Measurements from ENCODE around the gene RGS12.

RGS12 gene

DNA sequence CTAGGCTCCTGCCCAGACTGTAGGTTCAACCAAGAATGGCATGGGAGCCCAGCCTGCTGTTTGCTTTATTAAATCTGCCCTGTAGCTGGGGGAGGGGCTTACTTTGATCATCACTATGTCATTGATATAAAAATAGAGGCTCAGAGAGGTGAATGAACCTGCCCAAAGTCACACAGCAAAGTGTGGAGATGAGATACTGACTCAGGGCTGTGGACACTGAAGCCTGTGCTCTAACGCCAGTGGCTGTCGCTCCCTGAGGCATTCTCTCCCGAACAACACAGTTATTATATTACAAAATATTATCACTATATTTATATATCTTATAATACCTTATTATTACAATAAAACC, 40.4 kb upstream of the RGS12 start:
- H3K4me3 ChIP-seq (ENCODE audit: low read length) = no peak overlapping the region
- DNase-seq (ENCODE audit: low read depth, low spot score) = no peak

DNA sequence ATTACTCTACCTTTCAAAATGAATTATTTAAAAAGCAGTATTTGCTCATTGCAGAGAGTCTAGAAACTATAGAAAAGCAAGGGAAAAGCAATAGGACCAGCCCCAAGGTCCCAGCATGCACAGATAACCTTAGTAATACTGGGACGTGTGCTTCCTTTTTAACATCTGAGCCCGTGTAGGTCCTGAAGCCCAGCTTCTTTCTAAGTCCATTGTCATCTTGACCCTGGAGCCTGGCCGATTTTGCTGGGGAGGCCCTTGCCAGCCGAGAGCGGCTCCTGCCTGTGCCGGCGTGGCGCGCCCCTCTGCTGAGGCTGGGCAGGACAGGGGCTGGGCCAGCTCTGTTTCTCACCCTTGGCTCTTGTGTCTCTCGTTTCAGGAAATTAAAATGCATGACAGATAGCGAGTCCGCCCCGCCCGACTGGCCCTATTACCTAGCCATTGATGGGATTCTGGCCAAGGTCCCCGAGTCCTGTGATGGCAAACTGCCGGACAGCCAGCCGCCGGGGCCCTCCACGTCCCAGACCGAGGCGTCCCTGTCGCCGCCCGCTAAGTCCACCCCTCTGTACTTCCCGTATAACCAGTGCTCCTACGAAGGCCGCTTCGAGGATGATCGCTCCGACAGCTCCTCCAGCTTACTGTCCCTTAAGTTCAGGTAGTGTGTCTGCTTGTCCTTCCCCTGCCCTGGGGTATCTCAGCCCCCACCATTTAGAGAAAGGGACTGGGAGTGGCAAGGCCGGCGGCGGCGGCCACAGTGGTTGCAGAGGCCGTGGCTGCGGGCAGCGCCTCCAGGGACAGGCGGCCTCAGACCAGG, 39.8 kb upstream of the RGS12 start:
- no peak for DNase-seq (ENCODE audit: low read depth, low spot score)
- H3K4me3 ChIP-seq (ENCODE audit: low read length) = no peak overlapping the region

DNA sequence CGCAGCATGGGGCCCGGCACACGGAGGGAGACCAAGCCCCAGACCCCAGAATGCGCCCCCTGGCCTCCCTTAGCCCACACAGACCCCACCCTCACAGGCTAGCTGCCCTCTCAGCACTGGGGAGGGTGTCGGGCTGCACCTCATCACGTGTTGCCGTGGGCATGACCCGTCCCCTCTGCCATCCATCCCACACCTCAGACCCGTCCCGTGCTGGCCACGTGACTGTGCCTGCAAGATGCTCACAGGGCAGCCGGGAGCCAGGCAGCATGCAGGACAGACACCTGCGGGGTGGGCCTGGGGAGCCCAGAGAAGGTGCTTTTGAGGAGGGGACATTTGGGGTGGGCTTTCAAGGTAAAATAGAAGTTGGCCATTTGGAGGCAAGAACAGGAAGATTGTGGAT, 39.0 kb upstream of the RGS12 start:
- no peak for DNase-seq (ENCODE audit: low read depth, low spot score)
- H3K4me3 ChIP-seq (ENCODE audit: low read length) = no peak overlapping the region

DNA sequence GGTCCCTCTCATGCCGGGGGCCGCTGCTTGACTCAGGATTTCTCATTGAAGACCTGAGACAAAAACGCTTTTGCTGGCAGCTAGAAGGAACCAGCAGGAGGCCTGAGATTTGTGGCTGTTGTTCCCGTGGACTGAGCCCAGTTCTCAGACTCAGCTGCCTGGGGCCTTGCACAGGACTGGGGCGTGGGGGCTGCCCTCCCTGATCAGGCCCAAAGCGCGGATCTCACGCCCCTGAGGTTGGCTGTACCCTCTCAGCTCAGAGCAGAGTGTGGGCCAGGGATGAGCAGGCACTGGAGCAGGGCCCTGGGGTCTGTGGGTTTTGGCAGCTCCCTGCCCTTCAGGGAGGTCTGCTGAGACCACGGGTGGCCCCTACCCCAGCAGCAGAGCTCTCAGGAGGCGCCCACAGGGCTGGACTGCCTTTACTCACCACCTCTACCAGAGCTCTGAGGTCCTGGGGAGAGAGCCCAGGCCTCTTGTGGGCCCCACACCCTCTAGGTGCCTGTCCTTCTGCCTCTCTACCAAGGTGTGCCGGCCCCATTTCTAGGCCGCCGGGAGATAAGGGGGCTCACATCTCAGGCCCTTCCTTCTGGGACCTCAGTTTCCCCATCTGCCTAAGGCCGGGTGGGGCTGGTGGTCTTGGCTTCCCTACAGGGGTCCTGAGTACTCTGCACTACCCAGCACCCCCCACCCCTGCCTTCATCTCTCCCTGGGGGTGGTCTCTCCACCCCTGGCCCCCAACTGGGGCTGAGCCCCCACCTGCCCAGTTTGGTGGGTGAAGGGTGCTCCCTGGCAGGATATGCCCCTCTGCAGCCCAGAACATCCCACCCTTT, 38.3 kb upstream of the RGS12 start:
- no peak overlapping the region for H3K4me3 ChIP-seq (ENCODE audit: low read length)
- no peak for DNase-seq (ENCODE audit: low read depth, low spot score)

- no peak overlapping the region for H3K4me3 ChIP-seq (ENCODE audit: low read length)
- DNase-seq (ENCODE audit: low read depth, low spot score) = no peak
These were observed 37.1 kb upstream of the RGS12 start for GRCh38 chr4:3255611-3256186.

GRCh38 chr4:3256230-3257102, 36.4 kb upstream of the RGS12 start:
- no peak overlapping the region for H3K4me3 ChIP-seq (ENCODE audit: low read length)
- DNase-seq (ENCODE audit: low read depth, low spot score) = no peak

DNA sequence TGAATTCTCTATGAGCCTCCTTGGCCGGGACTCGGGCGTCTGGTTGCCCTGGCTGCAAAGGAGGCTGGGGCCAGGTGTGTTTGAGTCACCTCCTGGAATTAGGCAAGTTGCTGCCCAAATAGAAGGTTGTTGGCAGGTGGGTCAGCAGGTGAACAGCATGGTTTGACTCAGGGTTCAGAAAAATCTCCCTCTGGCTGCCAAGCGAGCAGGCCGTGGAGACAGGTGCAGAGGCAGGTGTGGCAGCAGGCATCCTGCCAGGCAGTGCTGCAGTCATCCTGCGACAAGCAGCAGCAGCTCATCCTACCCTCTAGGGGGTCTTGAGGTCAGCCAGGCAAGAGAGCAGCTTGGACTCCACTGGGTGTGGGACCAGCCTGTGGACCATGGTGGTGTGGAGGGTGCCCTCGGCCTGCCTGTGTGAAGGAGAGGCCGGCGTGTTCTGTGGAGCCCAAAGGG, 35.7 kb upstream of the RGS12 start:
- H3K4me3 ChIP-seq (ENCODE audit: low read length) = no peak overlapping the region
- DNase-seq (ENCODE audit: low read depth, low spot score) = no peak

- DNase-seq (ENCODE audit: low read depth, low spot score) = no peak
- H3K4me3 ChIP-seq (ENCODE audit: low read length) = no peak overlapping the region
These were observed 35.0 kb upstream of the RGS12 start for GRCh38 chr4:3257556-3258482.

- H3K4me3 ChIP-seq (ENCODE audit: low read length) = no peak overlapping the region
- DNase-seq (ENCODE audit: low read depth, low spot score) = no peak
These were observed 31.2 kb upstream of the RGS12 start for GRCh38 chr4:3261411-3262207.

DNA sequence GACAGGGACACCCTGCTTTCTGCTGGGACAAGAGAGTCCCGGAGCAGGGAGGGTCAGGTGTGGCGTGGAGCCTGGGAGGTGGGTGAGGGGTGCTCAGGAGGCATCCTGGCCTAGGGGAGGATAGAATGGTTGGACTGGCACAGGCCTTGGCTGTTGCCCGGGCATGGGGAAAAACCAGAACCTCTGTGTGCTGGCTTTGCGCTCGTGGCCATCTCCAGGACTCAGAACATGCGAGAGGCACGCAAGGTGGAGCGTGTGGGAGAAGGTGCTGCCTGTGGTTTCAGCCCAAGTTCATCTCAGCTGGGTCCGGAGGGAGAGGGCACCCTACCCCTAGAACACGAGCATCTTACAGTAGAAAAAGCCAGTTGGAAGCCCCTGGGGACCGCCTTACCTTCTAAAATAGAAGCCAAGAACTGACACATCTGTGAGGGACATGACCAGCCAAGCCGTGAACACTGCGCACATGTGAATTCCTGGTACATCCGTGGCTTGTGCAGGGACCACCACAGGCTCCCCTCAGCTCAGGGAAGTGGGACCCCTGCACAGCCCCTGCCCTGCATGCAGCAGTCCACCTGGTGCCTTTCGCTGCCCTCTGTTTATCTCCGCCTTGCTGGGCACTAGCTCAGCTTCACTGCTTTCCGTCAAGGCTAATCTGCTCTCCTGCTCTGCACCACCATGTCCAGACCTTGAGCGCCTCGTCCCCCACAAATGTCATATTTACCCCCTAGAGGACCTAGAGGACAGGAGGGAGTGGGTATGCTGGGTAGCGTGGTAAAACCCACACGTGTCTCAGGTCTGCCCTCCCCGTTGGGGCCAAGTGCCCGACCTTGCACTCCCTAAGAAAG, 30.4 kb upstream of the RGS12 start:
- H3K4me3 ChIP-seq (ENCODE audit: low read length) = no peak overlapping the region
- no peak for DNase-seq (ENCODE audit: low read depth, low spot score)

DNA sequence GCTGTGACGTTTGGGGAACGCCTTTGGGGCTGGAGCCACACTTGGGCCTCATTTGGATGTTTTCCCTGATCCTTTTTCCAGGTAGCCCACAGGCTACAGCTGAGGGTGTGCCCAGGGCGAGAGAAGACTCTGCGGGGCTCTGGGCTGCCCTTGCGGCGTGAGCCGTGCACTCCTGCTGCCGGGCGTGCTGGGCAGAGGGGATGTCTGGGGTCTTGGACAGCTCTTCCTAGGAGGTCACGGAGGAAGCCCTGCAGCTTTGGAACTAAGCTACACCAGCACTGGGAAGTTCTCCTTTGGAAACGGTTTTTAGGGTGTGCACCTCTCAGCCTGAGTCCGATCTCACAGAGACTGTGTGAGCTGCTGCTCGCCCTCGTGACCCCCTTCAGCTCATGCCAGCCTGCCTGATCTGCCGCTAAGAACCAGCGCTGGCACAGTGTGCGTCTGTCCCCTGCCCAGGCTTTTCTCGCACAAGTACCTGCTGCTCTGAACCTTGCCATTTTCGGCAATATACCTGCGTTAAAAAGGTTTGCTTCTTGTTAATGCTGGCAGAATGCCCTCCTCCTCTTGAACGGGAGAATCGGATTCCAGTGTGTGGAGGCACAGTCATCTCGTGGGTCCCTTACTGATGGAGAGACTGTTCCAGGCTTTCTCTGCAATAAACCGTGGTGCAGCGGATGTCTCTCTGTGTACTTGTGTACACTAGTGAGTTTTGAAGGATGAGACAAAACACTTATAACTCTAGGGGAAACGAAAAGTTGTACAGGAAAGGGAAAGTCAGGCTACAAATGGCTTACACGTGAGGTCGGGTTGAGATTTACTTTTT, 29.6 kb upstream of the RGS12 start:
- DNase-seq (ENCODE audit: low read depth, low spot score) = no peak

DNA sequence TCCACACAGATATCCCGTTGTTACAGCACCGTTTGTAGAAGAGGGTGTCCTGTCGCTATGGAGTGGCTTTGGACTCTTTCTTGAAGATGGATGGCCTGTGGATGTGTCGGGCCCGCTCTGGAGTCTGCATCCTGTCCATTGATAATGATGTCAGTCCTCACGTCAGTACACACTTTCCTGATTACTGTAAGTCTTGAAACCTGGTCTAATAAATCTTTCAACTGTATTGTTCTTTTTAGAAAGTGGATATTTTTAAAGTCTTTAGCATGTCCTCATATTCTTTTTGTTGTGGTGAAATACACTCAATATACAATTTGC, 29.0 kb upstream of the RGS12 start:
- DNase-seq (ENCODE audit: low read depth, low spot score) = no peak
- H3K4me3 ChIP-seq (ENCODE audit: low read length) = no peak overlapping the region

More for the DNA sequence above, 29.6 kb upstream of the RGS12 start:
- no peak overlapping the region for H3K4me3 ChIP-seq (ENCODE audit: low read length)

GRCh38 chr4:3266076-3266475, 26.7 kb upstream of the RGS12 start:
- H3K4me3 ChIP-seq (ENCODE audit: low read length) = no peak overlapping the region
- no peak for DNase-seq (ENCODE audit: low read depth, low spot score)

DNA sequence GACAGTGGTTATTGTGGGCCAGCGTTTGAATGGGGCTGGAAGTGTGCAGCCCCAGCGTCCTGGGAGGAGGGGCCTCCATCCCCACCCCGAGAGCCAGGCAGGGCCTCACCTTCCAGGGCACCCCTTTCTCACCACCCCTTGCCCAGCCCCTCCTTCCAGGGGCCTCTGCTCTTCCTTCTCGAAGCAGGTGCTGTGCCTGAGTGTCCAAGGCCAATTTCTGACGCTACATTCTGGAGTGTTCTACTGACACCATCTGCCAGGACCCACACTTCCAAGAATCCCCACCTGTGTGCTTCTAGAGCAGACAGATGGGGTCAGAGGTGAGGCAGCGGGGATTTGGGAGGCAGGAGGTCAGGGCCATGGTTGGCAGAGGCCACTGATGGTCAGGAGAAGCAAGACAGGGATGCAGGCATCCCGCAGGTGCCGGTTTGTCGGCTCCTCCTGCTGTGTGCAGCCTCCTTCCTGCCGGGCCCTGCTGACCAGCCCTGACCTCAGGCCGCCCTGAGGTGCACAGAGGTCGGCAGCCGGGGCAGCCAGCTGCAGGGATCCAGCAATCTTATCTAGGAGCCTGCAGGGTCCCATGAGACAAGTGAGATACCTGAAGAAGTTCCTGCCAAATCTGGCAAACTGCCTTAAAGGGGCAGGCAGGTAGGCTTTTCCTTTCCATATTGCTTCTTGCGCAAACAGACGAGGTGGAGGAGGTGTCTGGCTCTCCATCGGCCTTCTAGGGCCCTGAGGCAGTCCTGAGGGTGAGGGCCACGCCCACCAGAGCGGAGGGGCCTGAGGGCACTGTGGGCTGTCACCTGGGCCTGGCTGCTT, 25.0 kb upstream of the RGS12 start:
- H3K4me3 ChIP-seq (ENCODE audit: low read length) = no peak overlapping the region
- no peak for DNase-seq (ENCODE audit: low read depth, low spot score)

DNA sequence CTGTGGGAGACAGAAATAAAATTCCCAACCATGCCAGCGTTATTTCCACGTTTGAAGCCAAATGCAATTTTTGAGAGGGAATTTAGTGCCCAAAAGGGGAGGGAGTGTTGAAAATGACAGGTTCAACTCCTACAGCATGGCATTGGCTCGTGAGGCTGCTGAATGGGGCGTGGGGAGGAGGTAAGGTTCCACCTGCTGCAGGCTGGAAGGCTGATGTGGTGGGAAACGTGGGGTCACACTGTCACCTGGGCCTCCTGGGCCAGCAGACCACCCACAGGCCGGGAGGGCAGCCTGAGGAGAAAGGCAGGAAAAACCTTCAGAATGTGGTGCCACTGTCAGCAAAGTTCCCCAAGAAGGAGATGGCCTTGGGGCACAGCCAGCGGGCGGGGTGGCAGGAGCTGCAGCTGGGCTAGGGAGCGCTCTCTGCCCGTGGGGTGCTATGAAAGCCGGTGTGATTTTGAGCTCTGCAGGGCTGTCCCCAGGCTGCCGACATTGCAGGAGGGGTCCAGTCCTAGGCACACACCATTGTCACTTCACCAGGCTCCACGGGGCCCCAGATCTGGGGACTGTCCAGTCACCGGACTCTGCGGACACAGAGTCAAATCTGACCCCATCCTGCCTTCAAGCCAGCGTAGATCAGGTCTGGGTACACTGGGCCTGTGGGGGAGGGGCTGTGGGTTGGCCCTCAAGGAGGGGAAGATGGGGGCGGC, 24.3 kb upstream of the RGS12 start:
- DNase-seq (ENCODE audit: low read depth, low spot score) = no peak
- H3K4me3 ChIP-seq (ENCODE audit: low read length) = no peak overlapping the region
